Ovary (tissue), 3 donors: Measurements from ENCODE around the gene GDE1.

ENCODE experiments used
- POLR2A ChIP-seq: fragments of 450-650 bp; IDR thresholded peaks from one replicate; pipeline ENCODE4 v1.6.1; 2017; ENCODE audit warnings: antibody characterized with exemption, mild to moderate bottlenecking, moderate library complexity
- TF ChIP-seq, protein P1 (sequence below), 3 donors: fragments of 450-650 bp in 2 of 3; fragments of 200-600 bp in 1 of 3; IDR thresholded peaks; one replicate each; pipeline versions ENCODE4 v1.5.1 to v1.8.0; 2016 to 2022; ENCODE audit warnings: antibody characterized with exemption in 3 of 3, mild to moderate bottlenecking in 1 of 3
- donor health status: DM: no; HTN: no; CAD: no.

DNA sequence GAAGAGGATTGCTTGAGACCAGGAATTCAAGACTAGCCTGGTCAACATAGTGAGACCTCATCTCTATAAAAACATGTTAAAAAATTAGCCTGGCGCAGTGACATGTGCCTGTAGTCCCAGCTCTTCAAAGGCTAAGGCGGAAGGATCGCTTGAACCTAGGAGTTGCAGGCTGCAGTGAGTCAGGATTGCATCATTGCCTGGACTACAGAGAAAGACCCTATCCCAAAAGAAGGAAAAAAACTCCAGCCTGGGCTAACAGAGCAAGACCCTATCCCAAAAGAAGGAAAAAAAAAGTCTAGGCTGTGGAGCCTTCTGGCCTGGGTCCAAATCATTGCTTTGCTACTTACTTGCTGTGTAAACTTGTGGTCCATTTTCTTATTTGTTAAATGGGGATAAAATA lies 6.8 kb upstream of the GDE1 start:
- TF ChIP-seq, protein P1, sequence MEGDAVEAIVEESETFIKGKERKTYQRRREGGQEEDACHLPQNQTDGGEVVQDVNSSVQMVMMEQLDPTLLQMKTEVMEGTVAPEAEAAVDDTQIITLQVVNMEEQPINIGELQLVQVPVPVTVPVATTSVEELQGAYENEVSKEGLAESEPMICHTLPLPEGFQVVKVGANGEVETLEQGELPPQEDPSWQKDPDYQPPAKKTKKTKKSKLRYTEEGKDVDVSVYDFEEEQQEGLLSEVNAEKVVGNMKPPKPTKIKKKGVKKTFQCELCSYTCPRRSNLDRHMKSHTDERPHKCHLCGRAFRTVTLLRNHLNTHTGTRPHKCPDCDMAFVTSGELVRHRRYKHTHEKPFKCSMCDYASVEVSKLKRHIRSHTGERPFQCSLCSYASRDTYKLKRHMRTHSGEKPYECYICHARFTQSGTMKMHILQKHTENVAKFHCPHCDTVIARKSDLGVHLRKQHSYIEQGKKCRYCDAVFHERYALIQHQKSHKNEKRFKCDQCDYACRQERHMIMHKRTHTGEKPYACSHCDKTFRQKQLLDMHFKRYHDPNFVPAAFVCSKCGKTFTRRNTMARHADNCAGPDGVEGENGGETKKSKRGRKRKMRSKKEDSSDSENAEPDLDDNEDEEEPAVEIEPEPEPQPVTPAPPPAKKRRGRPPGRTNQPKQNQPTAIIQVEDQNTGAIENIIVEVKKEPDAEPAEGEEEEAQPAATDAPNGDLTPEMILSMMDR (IDR thresholded peaks at IDR 0.05): no peak
- TF ChIP-seq POLR2A: no peak
